Measurements from ENCODE around the gene ANK3. TPM values are rescaled to one million over a fixed set of nuclear protein-coding genes. Genes with fewer than 3 reads are reported as not detected.

The ANK3 gene
- total RNA-seq, 1 experiment from 2014 or later: 15.3 TPM

GRCh38 chr10:60374836-60375235 lies 14.8 kb downstream of the ANK3 start:
- DNase-seq (ENCODE audit: low read depth, low spot score) (no peak), ATAC-seq (no peak)
- Histone ChIP-seq H3K4me1 (ENCODE audit: control insufficient read depth in 1 of 2, insufficient read depth in 2 of 2, low read length in 2 of 2) (peaks cover 0 to 8% of the 10 kb centered on the region in 2 experiments; a peak in 1 of 4 replicates), H2AFZ (ENCODE audit: low read depth, low read length, poor library complexity, severe bottlenecking) (no peak overlapping the region), H3K36me3 (ENCODE audit: control insufficient read depth in 1 of 2, insufficient read depth in 2 of 2, low read length in 2 of 2) (no peaks in the 10 kb centered on the region), H4K20me1 (ENCODE audit: insufficient read depth) (no peaks in the 10 kb centered on the region), H3K79me2 (ENCODE audit: insufficient read depth, low read length) (no peaks in the 10 kb centered on the region), H3K27me3 (ENCODE audit: insufficient read depth, low read length) (no peaks in the 10 kb centered on the region), H3K27ac (ENCODE audit: low read depth, low read length) (no peak overlapping the region), H3K9me3 (ENCODE audit: control insufficient read depth in 1 of 2, insufficient read depth in 1 of 2, low read depth in 1 of 2, low read length in 2 of 2) (no peaks in the 10 kb centered on the region), H3K4me2 (ENCODE audit: low read length) (no peak overlapping the region), H3K9me2 (ENCODE audit: insufficient read depth) (no peaks in the 10 kb centered on the region), H3K9ac (ENCODE audit: low read length) (no peak overlapping the region), H3K4me3 (replicated peaks in 1 of 2; ENCODE audit: low read depth in 1 of 2, low read length in 2 of 2) (no peak overlapping the region)
- ChIA-PET RAD21 (ENCODE audit: low non-redundant PET in 1 of 2, low total read pairs in 2 of 2, uncharacterized antibody in 2 of 2, unreplicated experiment in 2 of 2) (no interaction called here), CTCF (no interaction called here), POLR2A (no interaction called here)
- intact Hi-C loops (cut with micrococcal nuclease): no loop called here
- TF ChIP-seq POLR2A (IDR thresholded peaks at IDR 0.05; ENCODE audit: borderline replicate concordance, extremely low read depth, insufficient read depth, insufficient read length) (no peak), POLR2AphosphoS5 (IDR thresholded peaks at IDR 0.05; ENCODE audit: low read depth, low read length) (no peak), SRF (IDR thresholded peaks at IDR 0.05; ENCODE audit: low read depth) (no peak), ZBTB33 (IDR thresholded peaks at IDR 0.05; ENCODE audit: extremely low read depth, insufficient replicate concordance, low read length) (no peak)
- BruUV-seq (replicated peaks): no TSS peak

- Histone ChIP-seq H2AFZ (ENCODE audit: low read depth, low read length, poor library complexity, severe bottlenecking) (no peak overlapping the region), H3K9me3 (ENCODE audit: control insufficient read depth in 1 of 2, insufficient read depth in 1 of 2, low read depth in 1 of 2, low read length in 2 of 2) (no peaks in the 10 kb centered on the region), H4K20me1 (ENCODE audit: insufficient read depth) (no peaks in the 10 kb centered on the region), H3K79me2 (ENCODE audit: insufficient read depth, low read length) (no peaks in the 10 kb centered on the region), H3K9me2 (ENCODE audit: insufficient read depth) (no peaks in the 10 kb centered on the region), H3K4me3 (replicated peaks in 1 of 2; ENCODE audit: low read depth in 1 of 2, low read length in 2 of 2) (no peak overlapping the region), H3K27me3 (ENCODE audit: insufficient read depth, low read length) (no peaks in the 10 kb centered on the region), H3K4me1 (ENCODE audit: control insufficient read depth in 1 of 2, insufficient read depth in 2 of 2, low read length in 2 of 2) (no peaks in the 10 kb centered on the region), H3K27ac (ENCODE audit: low read depth, low read length) (no peak overlapping the region), H3K4me2 (ENCODE audit: low read length) (no peak overlapping the region), H3K9ac (ENCODE audit: low read length) (no peak overlapping the region), H3K36me3 (ENCODE audit: control insufficient read depth in 1 of 2, insufficient read depth in 2 of 2, low read length in 2 of 2) (no peaks in the 10 kb centered on the region)
- ChIA-PET POLR2A (no interaction called here), CTCF (no interaction called here), RAD21 (ENCODE audit: low non-redundant PET in 1 of 2, low total read pairs in 2 of 2, uncharacterized antibody in 2 of 2, unreplicated experiment in 2 of 2) (no interaction called here)
- BruUV-seq (replicated peaks): no TSS peak
- DNase-seq (ENCODE audit: low read depth, low spot score): no peak
- no peak for ATAC-seq
- intact Hi-C loops (cut with micrococcal nuclease): no loop called here
- TF ChIP-seq ZFX (IDR thresholded peaks at IDR 0.05): no peak
- no peak for TF ChIP-seq TCF7L2 (IDR thresholded peaks at IDR 0.05; ENCODE audit: borderline replicate concordance, extremely low read depth, insufficient read depth, insufficient read length)
- no peak for TF ChIP-seq REST (IDR thresholded peaks at IDR 0.05; ENCODE audit: low read depth)
- TF ChIP-seq ELF1 (IDR thresholded peaks at IDR 0.05; ENCODE audit: borderline replicate concordance, low read depth): no peak
- TF ChIP-seq POLR2A (IDR thresholded peaks at IDR 0.05; ENCODE audit: borderline replicate concordance, extremely low read depth, insufficient read depth, insufficient read length): no peak
- no peak for TF ChIP-seq ZNF274 (IDR thresholded peaks at IDR 0.05; ENCODE audit: low read depth, low read length)
- TF ChIP-seq FOSL1 (IDR thresholded peaks at IDR 0.05; ENCODE audit: low read depth): no peak
- TF ChIP-seq JUND (IDR thresholded peaks at IDR 0.05): no peak
- no peak for TF ChIP-seq POLR2AphosphoS5 (IDR thresholded peaks at IDR 0.05; ENCODE audit: low read depth, low read length)
- TF ChIP-seq ATF3 (IDR thresholded peaks at IDR 0.05): no peak
- TF ChIP-seq SIN3A (IDR thresholded peaks at IDR 0.05; ENCODE audit: low read depth): no peak
These were observed 17.2 kb downstream of the ANK3 start for GRCh38 chr10:60372436-60372835.
